ENCODE data around the gene KLK14. TPM values are rescaled to one million over a fixed set of nuclear protein-coding genes. Genes with fewer than 3 reads are reported as not detected.

The KLK14 gene
- total RNA-seq, 4 donors from 2014 or later = 1.1 to 6.6 TPM; not detected in 2

DNA sequence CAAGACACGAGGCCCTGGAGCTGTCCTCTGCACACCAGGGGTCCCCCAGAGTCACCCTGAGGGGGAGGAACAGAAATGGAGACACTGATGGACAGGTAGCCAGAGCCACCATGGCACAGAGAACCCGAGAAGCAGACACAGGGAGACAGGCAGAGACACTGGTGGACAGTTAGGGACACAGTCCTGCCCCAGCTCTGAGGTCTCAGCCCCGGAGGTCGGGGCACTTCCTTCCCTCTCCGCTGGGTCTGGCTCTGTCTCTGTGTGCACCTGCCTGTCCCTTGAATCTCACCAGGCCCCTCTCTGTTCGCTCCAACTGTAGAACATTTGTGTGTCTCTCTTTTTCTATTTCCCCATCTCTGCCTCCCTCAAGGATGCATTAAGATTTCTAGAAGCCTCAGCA lies 4.6 kb downstream of the KLK14 start:
- Histone ChIP-seq H3K4me1 (no peaks in the 10 kb centered on the region), H3K27ac (no peak overlapping the region), H3K9me3 (no peaks in the 10 kb centered on the region), H3K36me3 (no peaks in the 10 kb centered on the region), H3K27me3 (no peaks in the 10 kb centered on the region), H3K4me3 (no peak overlapping the region)
- no peak for DNase-seq
- TF ChIP-seq, protein P1, sequence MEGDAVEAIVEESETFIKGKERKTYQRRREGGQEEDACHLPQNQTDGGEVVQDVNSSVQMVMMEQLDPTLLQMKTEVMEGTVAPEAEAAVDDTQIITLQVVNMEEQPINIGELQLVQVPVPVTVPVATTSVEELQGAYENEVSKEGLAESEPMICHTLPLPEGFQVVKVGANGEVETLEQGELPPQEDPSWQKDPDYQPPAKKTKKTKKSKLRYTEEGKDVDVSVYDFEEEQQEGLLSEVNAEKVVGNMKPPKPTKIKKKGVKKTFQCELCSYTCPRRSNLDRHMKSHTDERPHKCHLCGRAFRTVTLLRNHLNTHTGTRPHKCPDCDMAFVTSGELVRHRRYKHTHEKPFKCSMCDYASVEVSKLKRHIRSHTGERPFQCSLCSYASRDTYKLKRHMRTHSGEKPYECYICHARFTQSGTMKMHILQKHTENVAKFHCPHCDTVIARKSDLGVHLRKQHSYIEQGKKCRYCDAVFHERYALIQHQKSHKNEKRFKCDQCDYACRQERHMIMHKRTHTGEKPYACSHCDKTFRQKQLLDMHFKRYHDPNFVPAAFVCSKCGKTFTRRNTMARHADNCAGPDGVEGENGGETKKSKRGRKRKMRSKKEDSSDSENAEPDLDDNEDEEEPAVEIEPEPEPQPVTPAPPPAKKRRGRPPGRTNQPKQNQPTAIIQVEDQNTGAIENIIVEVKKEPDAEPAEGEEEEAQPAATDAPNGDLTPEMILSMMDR (IDR thresholded peaks at IDR 0.05) = no peak
- no peak for TF ChIP-seq POLR2A (IDR thresholded peaks at IDR 0.05)

DNA sequence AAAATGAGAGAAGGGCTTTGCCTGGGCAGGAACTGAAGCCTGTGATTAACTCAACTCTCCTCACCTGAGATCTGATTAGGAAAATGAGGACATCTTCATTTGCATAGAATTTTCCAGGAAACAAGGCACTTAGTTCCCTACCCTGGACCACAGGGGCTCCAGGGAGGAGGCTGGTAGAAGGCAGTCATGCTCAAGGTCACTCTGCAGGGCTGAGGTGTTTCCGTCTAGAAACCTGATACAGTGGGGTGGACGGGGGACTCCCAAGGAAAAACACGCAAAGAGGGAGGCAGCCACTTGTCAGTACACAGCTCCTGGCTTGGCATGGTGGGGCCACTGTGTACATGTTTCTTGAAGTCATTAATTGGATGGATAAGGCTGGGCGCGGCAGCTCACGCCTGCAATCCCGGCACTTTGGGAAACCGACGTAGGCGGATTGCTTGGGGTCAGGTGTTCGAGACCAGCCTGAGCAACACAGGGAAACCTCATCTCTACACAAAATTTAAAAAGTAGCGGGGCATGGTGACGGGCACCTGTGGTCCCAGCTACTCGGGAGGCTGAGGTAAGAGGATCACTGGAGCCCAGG lies 6.0 kb downstream of the KLK14 start:
- H3K27ac ChIP-seq = no peak overlapping the region
- H3K9me3 ChIP-seq = no peaks in the 10 kb centered on the region
- no peak for TF ChIP-seq POLR2A (IDR thresholded peaks at IDR 0.05)
- TF ChIP-seq, protein P1 (IDR thresholded peaks at IDR 0.05) = no peak
- no peak for DNase-seq
- no peaks in the 10 kb centered on the region for H3K27me3 ChIP-seq
- H3K4me3 ChIP-seq = no peak overlapping the region
- no peaks in the 10 kb centered on the region for H3K4me1 ChIP-seq
- H3K36me3 ChIP-seq = no peaks in the 10 kb centered on the region

DNA sequence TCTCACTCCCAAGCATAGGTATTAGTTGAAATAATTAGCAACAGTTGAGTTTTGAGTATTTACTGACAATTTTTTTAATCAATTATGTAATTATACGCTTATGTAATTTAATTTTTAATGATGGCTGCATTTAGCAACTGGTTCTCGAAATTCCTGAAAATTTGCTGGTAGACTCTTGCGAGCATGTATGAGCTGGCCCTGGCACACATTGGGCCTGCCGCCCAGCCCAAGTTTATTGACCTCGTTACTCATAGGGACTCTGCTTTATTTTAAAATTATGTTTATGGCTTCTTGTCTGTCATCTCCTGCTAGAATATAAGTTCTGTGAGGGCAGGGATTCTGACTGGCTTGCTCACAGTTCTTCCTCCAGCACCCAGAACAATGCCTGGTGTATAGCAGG lies 6.7 kb downstream of the KLK14 start:
- H3K4me1 ChIP-seq = no peaks in the 10 kb centered on the region
- no peaks in the 10 kb centered on the region for H3K36me3 ChIP-seq
- no peak for DNase-seq
- H3K9me3 ChIP-seq = no peaks in the 10 kb centered on the region
- no peak for TF ChIP-seq POLR2A (IDR thresholded peaks at IDR 0.05)
- TF ChIP-seq, protein P1 (IDR thresholded peaks at IDR 0.05) = no peak
- H3K4me3 ChIP-seq = no peak overlapping the region
- no peaks in the 10 kb centered on the region for H3K27me3 ChIP-seq
- no peak overlapping the region for H3K27ac ChIP-seq

DNA sequence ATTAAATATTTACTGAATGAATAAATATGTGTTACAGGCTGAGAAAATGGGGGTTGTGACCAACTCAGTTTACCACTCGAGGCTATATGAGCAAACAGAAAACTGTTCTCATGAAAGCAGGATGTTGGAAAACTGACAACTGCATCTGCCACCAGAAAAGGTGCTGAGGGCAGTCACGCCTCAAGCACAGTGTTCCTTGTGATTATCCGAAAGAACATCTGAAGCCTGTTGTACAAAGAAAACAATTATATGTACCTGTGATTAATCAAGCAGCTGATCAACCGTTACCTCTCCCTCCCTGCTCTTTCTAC lies 11.6 kb downstream of the KLK14 start:
- Histone ChIP-seq H3K36me3 (no peaks in the 10 kb centered on the region), H3K27me3 (no peaks in the 10 kb centered on the region), H3K4me1 (no peaks in the 10 kb centered on the region), H3K27ac (no peak overlapping the region), H3K9me3 (no peaks in the 10 kb centered on the region), H3K4me3 (no peak overlapping the region)
- TF ChIP-seq POLR2A (IDR thresholded peaks at IDR 0.05) = no peak
- TF ChIP-seq, protein P1 (IDR thresholded peaks at IDR 0.05) = no peak
- DNase-seq = no peak

DNA sequence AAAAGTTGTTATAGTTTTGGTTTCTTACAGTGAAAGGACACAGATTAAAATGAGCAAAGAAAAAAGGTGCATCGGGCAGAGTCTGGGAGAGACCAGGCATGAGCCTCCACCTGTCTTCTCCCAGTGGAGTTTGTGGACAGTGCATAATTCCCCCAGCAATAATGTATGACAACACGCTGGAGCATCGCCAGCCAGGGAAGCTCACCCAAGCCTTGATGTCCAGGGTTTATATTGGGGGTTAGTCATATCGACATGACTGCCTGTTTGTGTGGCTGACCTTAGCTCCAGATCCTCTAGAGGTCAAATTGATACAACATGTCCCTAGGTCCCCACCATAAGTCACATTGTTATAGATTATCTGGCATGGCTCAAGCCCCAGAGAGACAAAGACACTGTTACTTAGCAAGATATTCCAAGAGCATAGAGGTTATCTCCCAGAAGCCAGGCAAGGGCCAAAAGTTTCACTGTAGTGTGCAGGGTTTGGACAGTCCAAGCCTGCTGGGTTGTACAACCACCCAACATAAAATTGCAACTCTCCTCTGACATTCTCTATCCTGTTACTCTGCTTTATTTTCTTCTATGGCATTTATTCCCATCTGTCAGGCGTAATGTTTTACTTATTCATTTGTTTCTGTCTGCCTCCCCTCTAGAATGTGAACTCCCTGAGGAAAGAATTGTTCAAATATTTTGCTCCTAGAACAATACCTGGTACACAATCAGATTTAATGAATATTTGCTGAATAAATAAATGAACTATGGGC lies 12.2 kb downstream of the KLK14 start:
- TF ChIP-seq, protein P1 (IDR thresholded peaks at IDR 0.05) = no peak
- Histone ChIP-seq H3K36me3 (no peaks in the 10 kb centered on the region), H3K27me3 (no peaks in the 10 kb centered on the region), H3K27ac (no peak overlapping the region), H3K9me3 (no peaks in the 10 kb centered on the region), H3K4me1 (no peaks in the 10 kb centered on the region), H3K4me3 (no peak overlapping the region)
- DNase-seq = no peak

All from Peyer's patch (tissue), 4 donors.